Liver (tissue), 9 donors: ENCODE data around the gene ARSB. TPM values are rescaled to one million over a fixed set of nuclear protein-coding genes. Genes with fewer than 3 reads are reported as not detected.
"Not testable (repeated sequence)": the region's sequence is repeated elsewhere in the genome, so short reads cannot be mapped to it uniquely, and the experiment has no call there.

ENCODE experiments used
- DNase-seq: peaks from one replicate; pipeline ENCODE4 v3.0.0-alpha.2; 2017; ENCODE audit warnings: low spot score
- H3K27ac ChIP-seq, 2 donors: one replicate each; pipeline ENCODE4 v1.7.0; 2013; ENCODE audit warnings: inconsistent platforms in 2 of 2, low read length in 2 of 2, control low read depth in 1 of 2, low read depth in 1 of 2, mild to moderate bottlenecking in 1 of 2
- H3K27me3 ChIP-seq, 4 donors: one replicate each; pipeline versions ENCODE4 v1.6.1 to v1.7.0; 2013; ENCODE audit warnings: low read length in 3 of 4, inconsistent platforms in 1 of 4, mild to moderate bottlenecking in 1 of 4, moderate library complexity in 1 of 4; ENCODE audit not compliant: control insufficient read depth in 4 of 4, insufficient read depth in 4 of 4
- H3K36me3 ChIP-seq, 4 donors: one replicate each; pipeline versions ENCODE4 v1.6.1 to v1.7.0; 2013; ENCODE audit warnings: low read length in 3 of 4, mild to moderate bottlenecking in 3 of 4, low read depth in 1 of 4, moderate library complexity in 1 of 4; ENCODE audit not compliant: control insufficient read depth in 4 of 4, insufficient read depth in 3 of 4
- H3K4me1 ChIP-seq, 4 donors: one replicate each; pipeline versions ENCODE4 v1.6.1 to v1.7.0; 2013; ENCODE audit warnings: low read length in 3 of 4, mild to moderate bottlenecking in 3 of 4, moderate library complexity in 1 of 4; ENCODE audit not compliant: control insufficient read depth in 4 of 4, insufficient read depth in 4 of 4
- H3K4me3 ChIP-seq, 3 donors: one replicate each; pipeline versions ENCODE4 v1.6.1 to v1.7.0; 2013; ENCODE audit warnings: low read length in 3 of 3, control low read depth in 1 of 3, low read depth in 1 of 3, mild to moderate bottlenecking in 1 of 3
- H3K9ac ChIP-seq, 2 donors: one replicate each; pipeline ENCODE4 v1.7.0; 2013; ENCODE audit warnings: low read length in 2 of 2, mild to moderate bottlenecking in 2 of 2, moderate library complexity in 2 of 2, control low read depth in 1 of 2, low read depth in 1 of 2
- H3K9me3 ChIP-seq, 4 donors: one replicate each; pipeline versions ENCODE4 v1.6.1 to v1.7.0; 2013; ENCODE audit warnings: low read length in 3 of 4; ENCODE audit not compliant: control insufficient read depth in 4 of 4
- ATF3 ChIP-seq: IDR thresholded peaks from 2 replicates; pipeline ENCODE4 v1.6.1; 2016; ENCODE audit warnings: antibody characterized with exemption
- EGR1 ChIP-seq, 2 donors: IDR thresholded peaks; 2 replicates each; pipeline ENCODE4 v1.6.1; 2016 to 2018; ENCODE audit warnings: antibody characterized with exemption in 2 of 2, low read depth in 2 of 2
- FOXA1 ChIP-seq: IDR thresholded peaks from 2 replicates; pipeline ENCODE4 v1.6.1; 2016; ENCODE audit warnings: antibody characterized with exemption
- FOXA2 ChIP-seq: IDR thresholded peaks from 2 replicates; pipeline ENCODE4 v1.6.1; 2016; ENCODE audit warnings: antibody characterized with exemption
- GABPA ChIP-seq, 2 donors: IDR thresholded peaks in 1 of 2; conservative IDR thresholded peaks in 1 of 2; 2 replicates each; pipeline ENCODE4 v1.6.1; 2016; ENCODE audit warnings: antibody characterized with exemption in 2 of 2, mild to moderate bottlenecking in 1 of 2, moderate library complexity in 1 of 2
- HNF4A ChIP-seq, 2 donors: conservative IDR thresholded peaks; 2 replicates each; pipeline ENCODE4 v1.6.1; 2016; ENCODE audit warnings: antibody characterized with exemption in 2 of 2, mild to moderate bottlenecking in 2 of 2
- HNF4G ChIP-seq: IDR thresholded peaks from 2 replicates; pipeline ENCODE4 v1.6.1; 2016; ENCODE audit warnings: antibody characterized with exemption
- JUND ChIP-seq, 2 donors: IDR thresholded peaks; 2 replicates each; pipeline ENCODE4 v1.6.1; 2016; ENCODE audit warnings: antibody characterized with exemption in 2 of 2
- MAX ChIP-seq: IDR thresholded peaks from 2 replicates; pipeline ENCODE4 v1.6.1; 2016; ENCODE audit warnings: antibody characterized with exemption
- NR2F2 ChIP-seq: IDR thresholded peaks from 2 replicates; pipeline ENCODE4 v1.6.1; 2016; ENCODE audit warnings: antibody characterized with exemption
- RAD21 ChIP-seq, 2 donors: IDR thresholded peaks; 2 replicates each; pipeline ENCODE4 v1.6.1; 2016; ENCODE audit warnings: antibody characterized with exemption in 2 of 2, mild to moderate bottlenecking in 2 of 2
- RXRA ChIP-seq, 2 donors: IDR thresholded peaks; 2 replicates each; pipeline ENCODE4 v1.6.1; 2017 to 2018; ENCODE audit warnings: antibody characterized with exemption in 2 of 2, mild to moderate bottlenecking in 1 of 2
- SP1 ChIP-seq: IDR thresholded peaks from 2 replicates; pipeline ENCODE4 v1.6.1; 2018; ENCODE audit warnings: antibody characterized with exemption, mild to moderate bottlenecking
- TAF1 ChIP-seq: conservative IDR thresholded peaks from 2 replicates; pipeline ENCODE4 v1.6.1; 2016; ENCODE audit warnings: antibody characterized with exemption, mild to moderate bottlenecking
- YY1 ChIP-seq: IDR thresholded peaks from 2 replicates; pipeline ENCODE4 v1.6.1; 2016; ENCODE audit warnings: antibody characterized with exemption, mild to moderate bottlenecking
- WGBS: extraction: QIAGEN DNeasy Blood & Tissue Kit; methylation state at CpG from one replicate; pipeline ENCODE4 v1.1.7; 2013; 5-methylcytosine and 5-hydroxymethylcytosine counted together
- polyA plus RNA-seq, 2 donors: library from polyadenylated mRNA; stranded (reverse) in 1 of 2; unstranded in 1 of 2; fragments of 200-250 nt in 1 of 2; fragments of >200 nt in 1 of 2; fragmentation: Nextera tagmentation in 1 of 2; extraction: Ambion mirVana in 1 of 2; gene quantifications; one replicate each; pipeline versions ENCODE4 v1.2.1 to v1.2.3, GENCODE V29; 2013 to 2015
- total RNA-seq, 2 donors: library from RNA; depleted of rRNA; stranded (reverse); fragments of >200 nt; gene quantifications; one replicate each; pipeline ENCODE4 v1.2.3, GENCODE V29; 2014
- TF ChIP-seq, protein P1 (sequence below): IDR thresholded peaks from 2 replicates; pipeline ENCODE4 v1.6.1; 2016; ENCODE audit warnings: antibody characterized with exemption
- TF ChIP-seq, protein P2 (sequence below): fragments of 150-350 bp; IDR thresholded peaks from 2 replicates; pipeline ENCODE4 v1.5.1; 2017; ENCODE audit warnings: improper control_type of control experiment, low read depth, low read length; ENCODE audit not compliant: missing input control
- TF ChIP-seq, protein P3 (sequence below): IDR thresholded peaks from 2 replicates; pipeline ENCODE4 v1.6.1; 2016; ENCODE audit warnings: antibody characterized with exemption, mild to moderate bottlenecking
- donor health status: healthy.
- donor health status: healthy.
- donor health status: healthy.
- donor health status: healthy.
- donor health status: healthy.

The ARSB gene
- total and polyA plus RNA-seq, 4 donors = 3.5 to 26.2 (median 8.7) TPM

DNA sequence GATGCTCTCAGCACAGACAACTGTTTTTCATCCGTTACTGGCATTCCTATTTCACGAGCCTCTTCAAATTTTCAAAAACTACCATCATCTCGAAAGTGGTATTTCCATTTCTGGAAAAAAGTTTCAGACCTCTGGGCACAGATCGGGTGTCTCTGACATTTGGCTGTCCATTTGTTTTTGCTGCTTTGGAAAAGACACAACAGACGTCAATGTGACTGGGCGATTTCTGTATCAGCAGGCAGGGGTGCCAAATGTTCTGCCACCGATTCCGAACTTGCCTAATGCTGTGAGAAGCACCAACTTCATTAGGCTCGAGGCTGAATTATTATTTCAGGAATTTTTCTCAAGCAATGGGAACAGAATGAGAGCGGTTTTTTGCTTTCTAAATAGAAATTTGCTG is 105.6 kb downstream of the ARSB start (continued):
- no peak for TF ChIP-seq GABPA (IDR thresholded peaks at IDR 0.05 in 1 of 2, conservative IDR thresholded peaks at IDR 0.05 in 1 of 2)
- TF ChIP-seq JUND (IDR thresholded peaks at IDR 0.05) = no peak
- no peak for TF ChIP-seq MAX
- TF ChIP-seq HNF4G = no peak
- TF ChIP-seq, protein P1, sequence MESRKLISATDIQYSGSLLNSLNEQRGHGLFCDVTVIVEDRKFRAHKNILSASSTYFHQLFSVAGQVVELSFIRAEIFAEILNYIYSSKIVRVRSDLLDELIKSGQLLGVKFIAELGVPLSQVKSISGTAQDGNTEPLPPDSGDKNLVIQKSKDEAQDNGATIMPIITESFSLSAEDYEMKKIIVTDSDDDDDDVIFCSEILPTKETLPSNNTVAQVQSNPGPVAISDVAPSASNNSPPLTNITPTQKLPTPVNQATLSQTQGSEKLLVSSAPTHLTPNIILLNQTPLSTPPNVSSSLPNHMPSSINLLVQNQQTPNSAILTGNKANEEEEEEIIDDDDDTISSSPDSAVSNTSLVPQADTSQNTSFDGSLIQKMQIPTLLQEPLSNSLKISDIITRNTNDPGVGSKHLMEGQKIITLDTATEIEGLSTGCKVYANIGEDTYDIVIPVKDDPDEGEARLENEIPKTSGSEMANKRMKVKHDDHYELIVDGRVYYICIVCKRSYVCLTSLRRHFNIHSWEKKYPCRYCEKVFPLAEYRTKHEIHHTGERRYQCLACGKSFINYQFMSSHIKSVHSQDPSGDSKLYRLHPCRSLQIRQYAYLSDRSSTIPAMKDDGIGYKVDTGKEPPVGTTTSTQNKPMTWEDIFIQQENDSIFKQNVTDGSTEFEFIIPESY = no peak
- TF ChIP-seq ATF3 = no peak
- TF ChIP-seq RXRA (IDR thresholded peaks at IDR 0.05) = no peak
- no peak for TF ChIP-seq TAF1
- TF ChIP-seq FOXA2 = no peak
- no peak for TF ChIP-seq RAD21 (IDR thresholded peaks at IDR 0.05)
- no peak for TF ChIP-seq HNF4A (conservative IDR thresholded peaks at IDR 0.05)
- TF ChIP-seq SP1 = no peak

- H3K36me3 ChIP-seq, H3K4me3 ChIP-seq, H3K4me1 ChIP-seq, H3K9ac ChIP-seq, DNase-seq, H3K27ac ChIP-seq, H3K27me3 ChIP-seq, H3K9me3 ChIP-seq: not testable (repeated sequence)
- 95% methylated on average over 2 of the region's 2 CpGs for WGBS
Observed at GRCh38 chr5:78866076-78866475, 119.0 kb downstream of the ARSB start.

GRCh38 chr5:78858364-78858763 is 126.7 kb downstream of the ARSB start:
- no peaks in the 10 kb centered on the region for H3K4me1 ChIP-seq
- no peak for DNase-seq
- TF ChIP-seq, protein P2, sequence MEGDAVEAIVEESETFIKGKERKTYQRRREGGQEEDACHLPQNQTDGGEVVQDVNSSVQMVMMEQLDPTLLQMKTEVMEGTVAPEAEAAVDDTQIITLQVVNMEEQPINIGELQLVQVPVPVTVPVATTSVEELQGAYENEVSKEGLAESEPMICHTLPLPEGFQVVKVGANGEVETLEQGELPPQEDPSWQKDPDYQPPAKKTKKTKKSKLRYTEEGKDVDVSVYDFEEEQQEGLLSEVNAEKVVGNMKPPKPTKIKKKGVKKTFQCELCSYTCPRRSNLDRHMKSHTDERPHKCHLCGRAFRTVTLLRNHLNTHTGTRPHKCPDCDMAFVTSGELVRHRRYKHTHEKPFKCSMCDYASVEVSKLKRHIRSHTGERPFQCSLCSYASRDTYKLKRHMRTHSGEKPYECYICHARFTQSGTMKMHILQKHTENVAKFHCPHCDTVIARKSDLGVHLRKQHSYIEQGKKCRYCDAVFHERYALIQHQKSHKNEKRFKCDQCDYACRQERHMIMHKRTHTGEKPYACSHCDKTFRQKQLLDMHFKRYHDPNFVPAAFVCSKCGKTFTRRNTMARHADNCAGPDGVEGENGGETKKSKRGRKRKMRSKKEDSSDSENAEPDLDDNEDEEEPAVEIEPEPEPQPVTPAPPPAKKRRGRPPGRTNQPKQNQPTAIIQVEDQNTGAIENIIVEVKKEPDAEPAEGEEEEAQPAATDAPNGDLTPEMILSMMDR = no peak
- TF ChIP-seq, protein P1 = no peak
- TF ChIP-seq ATF3 (no peak), TAF1 (no peak), GABPA (IDR thresholded peaks at IDR 0.05 in 1 of 2, conservative IDR thresholded peaks at IDR 0.05 in 1 of 2) (no peak), NR2F2 (no peak), FOXA1 (no peak), RAD21 (IDR thresholded peaks at IDR 0.05) (no peak), YY1 (no peak), HNF4G (no peak), RXRA (IDR thresholded peaks at IDR 0.05) (no peak), MAX (no peak), HNF4A (conservative IDR thresholded peaks at IDR 0.05) (no peak), EGR1 (IDR thresholded peaks at IDR 0.05; ENCODE audit: low read depth in 2 of 2) (no peak), FOXA2 (no peak), JUND (IDR thresholded peaks at IDR 0.05) (no peak), SP1 (no peak)
- TF ChIP-seq, protein P3, sequence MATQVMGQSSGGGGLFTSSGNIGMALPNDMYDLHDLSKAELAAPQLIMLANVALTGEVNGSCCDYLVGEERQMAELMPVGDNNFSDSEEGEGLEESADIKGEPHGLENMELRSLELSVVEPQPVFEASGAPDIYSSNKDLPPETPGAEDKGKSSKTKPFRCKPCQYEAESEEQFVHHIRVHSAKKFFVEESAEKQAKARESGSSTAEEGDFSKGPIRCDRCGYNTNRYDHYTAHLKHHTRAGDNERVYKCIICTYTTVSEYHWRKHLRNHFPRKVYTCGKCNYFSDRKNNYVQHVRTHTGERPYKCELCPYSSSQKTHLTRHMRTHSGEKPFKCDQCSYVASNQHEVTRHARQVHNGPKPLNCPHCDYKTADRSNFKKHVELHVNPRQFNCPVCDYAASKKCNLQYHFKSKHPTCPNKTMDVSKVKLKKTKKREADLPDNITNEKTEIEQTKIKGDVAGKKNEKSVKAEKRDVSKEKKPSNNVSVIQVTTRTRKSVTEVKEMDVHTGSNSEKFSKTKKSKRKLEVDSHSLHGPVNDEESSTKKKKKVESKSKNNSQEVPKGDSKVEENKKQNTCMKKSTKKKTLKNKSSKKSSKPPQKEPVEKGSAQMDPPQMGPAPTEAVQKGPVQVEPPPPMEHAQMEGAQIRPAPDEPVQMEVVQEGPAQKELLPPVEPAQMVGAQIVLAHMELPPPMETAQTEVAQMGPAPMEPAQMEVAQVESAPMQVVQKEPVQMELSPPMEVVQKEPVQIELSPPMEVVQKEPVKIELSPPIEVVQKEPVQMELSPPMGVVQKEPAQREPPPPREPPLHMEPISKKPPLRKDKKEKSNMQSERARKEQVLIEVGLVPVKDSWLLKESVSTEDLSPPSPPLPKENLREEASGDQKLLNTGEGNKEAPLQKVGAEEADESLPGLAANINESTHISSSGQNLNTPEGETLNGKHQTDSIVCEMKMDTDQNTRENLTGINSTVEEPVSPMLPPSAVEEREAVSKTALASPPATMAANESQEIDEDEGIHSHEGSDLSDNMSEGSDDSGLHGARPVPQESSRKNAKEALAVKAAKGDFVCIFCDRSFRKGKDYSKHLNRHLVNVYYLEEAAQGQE = no peak
- H3K27me3 ChIP-seq = no peaks in the 10 kb centered on the region
- WGBS = 94% methylated on average over 1 of the region's 1 CpG
- H3K9me3 ChIP-seq = no peaks in the 10 kb centered on the region
- no peak overlapping the region for H3K4me3 ChIP-seq
- no peak overlapping the region for H3K27ac ChIP-seq
- H3K36me3 ChIP-seq = peaks cover 0 to 3% (median 0%) of the 10 kb centered on the region in 4 donors
- no peak overlapping the region for H3K9ac ChIP-seq
